SK-N-SH treated with all-trans-retinoic acid at 6 μM for 48 hours (cell line): Measurements from ENCODE around the gene ELOVL6.

ENCODE experiments used
- ATAC-seq: fragments of 200-7000 bp; cut with Tn5 transposase; 3 replicates; pipeline ENCODE4 v1.9.1; 2020; ENCODE audit warnings: mild to moderate bottlenecking, moderate library complexity
- ARNTL ChIP-seq: fragments of 450-650 bp; formaldehyde crosslinking; IDR thresholded peaks from 2 replicates; pipeline ENCODE4 v1.5.0; 2020; ENCODE audit warnings: low read depth, mild to moderate bottlenecking, moderate library complexity, borderline replicate concordance
- BACH2 ChIP-seq: fragments of 250-450 bp; sonication (Bioruptor Pico); IDR thresholded peaks from 2 replicates; pipeline ENCODE4 v1.9.0; 2021; ENCODE audit warnings: mild to moderate bottlenecking, borderline replicate concordance
- CREB5 ChIP-seq: fragments of 250-450 bp; sonication (Bioruptor Pico); IDR thresholded peaks from 2 replicates; pipeline ENCODE4 v1.5.1; 2020; ENCODE audit warnings: low read depth, mild to moderate bottlenecking, moderate library complexity
- CSDC2 ChIP-seq: fragments of 250-450 bp; sonication (Bioruptor Pico); IDR thresholded peaks from 2 replicates; pipeline ENCODE4 v1.5.0; 2020; ENCODE audit warnings: mild to moderate bottlenecking, moderate library complexity
- CSRNP3 ChIP-seq: fragments of 250-450 bp; sonication (Bioruptor Pico); IDR thresholded peaks from 2 replicates; pipeline ENCODE4 v1.5.1; 2021; ENCODE audit warnings: mild to moderate bottlenecking, moderate library complexity
- ESRRG ChIP-seq: fragments of 250-450 bp; sonication (Bioruptor Pico); IDR thresholded peaks from 2 replicates; pipeline ENCODE4 v1.6.1; 2021; ENCODE audit warnings: mild to moderate bottlenecking
- ISL1 ChIP-seq: fragments of 250-450 bp; sonication (Bioruptor Pico); IDR thresholded peaks from 2 replicates; pipeline ENCODE4 v2.1.2; 2022; ENCODE audit warnings: mild to moderate bottlenecking, moderate library complexity
- PATZ1 ChIP-seq: fragments of 250-450 bp; sonication (Bioruptor Pico); IDR thresholded peaks from 2 replicates; pipeline ENCODE4 v1.8.0; 2020; ENCODE audit warnings: mild to moderate bottlenecking, moderate library complexity, borderline replicate concordance
- POU6F1 ChIP-seq: fragments of 250-450 bp; sonication (Bioruptor Pico); IDR thresholded peaks from 2 replicates; pipeline ENCODE4 v1.8.0; 2021; ENCODE audit warnings: low read depth, mild to moderate bottlenecking, moderate library complexity, borderline replicate concordance
- PPARA ChIP-seq: fragments of 250-450 bp; sonication (Bioruptor Pico); IDR thresholded peaks from 2 replicates; pipeline ENCODE4 v1.5.0; 2020; ENCODE audit warnings: mild to moderate bottlenecking, borderline replicate concordance
- RARB ChIP-seq: fragments of 250-450 bp; sonication (Bioruptor Pico); IDR thresholded peaks from 2 replicates; pipeline ENCODE4 v1.8.0; 2021; ENCODE audit warnings: mild to moderate bottlenecking, moderate library complexity
- SNAI2 ChIP-seq: fragments of 250-450 bp; sonication (Bioruptor Pico); IDR thresholded peaks from 2 replicates; pipeline ENCODE4 v1.5.0; 2020; ENCODE audit warnings: mild to moderate bottlenecking, moderate library complexity
- TOX ChIP-seq: fragments of 250-450 bp; sonication (Bioruptor Pico); IDR thresholded peaks from 2 replicates; pipeline ENCODE4 v1.8.0; 2021; ENCODE audit warnings: mild to moderate bottlenecking, moderate library complexity, borderline replicate concordance
- TSHZ2 ChIP-seq: fragments of 250-450 bp; sonication (Bioruptor Pico); IDR thresholded peaks from 2 replicates; pipeline ENCODE4 v1.5.0; 2020; ENCODE audit warnings: mild to moderate bottlenecking, moderate library complexity
- ZC3H10 ChIP-seq: fragments of 250-450 bp; sonication (Bioruptor Pico); IDR thresholded peaks from 2 replicates; pipeline ENCODE4 v1.5.1; 2021; ENCODE audit warnings: mild to moderate bottlenecking, moderate library complexity
- ZFP30 ChIP-seq: fragments of 450-650 bp; formaldehyde crosslinking; IDR thresholded peaks from 2 replicates; pipeline ENCODE4 v1.5.0; 2022; ENCODE audit warnings: mild to moderate bottlenecking, moderate library complexity
- ZNF70 ChIP-seq: fragments of 450-650 bp; formaldehyde crosslinking; IDR thresholded peaks from 2 replicates; pipeline ENCODE4 v1.5.0; 2020; ENCODE audit warnings: mild to moderate bottlenecking, moderate library complexity
- ZNF8 ChIP-seq: fragments of 450-650 bp; formaldehyde crosslinking; IDR thresholded peaks from 2 replicates; pipeline ENCODE4 v1.5.0; 2020; ENCODE audit warnings: mild to moderate bottlenecking, moderate library complexity

ELOVL6 gene

GRCh38 chr4:110134269-110134869, 64.0 kb downstream of the ELOVL6 start:
- ATAC-seq = no peak
- no peak for TF ChIP-seq ESRRG (CRISPR knock-in tag)
- TF ChIP-seq ZC3H10 (CRISPR knock-in tag) = no peak
- no peak for TF ChIP-seq SNAI2 (CRISPR knock-in tag)
- TF ChIP-seq CREB5 (CRISPR knock-in tag) = no peak
- TF ChIP-seq RARB = no peak
- TF ChIP-seq PATZ1 = no peak
- TF ChIP-seq ZFP30 (CRISPR knock-in tag) = no peak
- no peak for TF ChIP-seq POU6F1 (CRISPR knock-in tag)
- TF ChIP-seq ZNF70 (CRISPR knock-in tag) = no peak
- no peak for TF ChIP-seq BACH2 (CRISPR knock-in tag)
- TF ChIP-seq ARNTL (CRISPR knock-in tag) = no peak
- no peak for TF ChIP-seq TOX (CRISPR knock-in tag)
- no peak for TF ChIP-seq TSHZ2 (CRISPR knock-in tag)
- no peak for TF ChIP-seq ISL1 (CRISPR knock-in tag)
- TF ChIP-seq CSDC2 (CRISPR knock-in tag) = no peak
- no peak for TF ChIP-seq ZNF8
- TF ChIP-seq CSRNP3 (CRISPR knock-in tag) = no peak
- no peak for TF ChIP-seq PPARA
- TF ChIP-seq, all 23 proteins: peak for 0

GRCh38 chr4:110132816-110133719, 65.3 kb downstream of the ELOVL6 start:
- no peak for TF ChIP-seq POU6F1 (CRISPR knock-in tag)
- TF ChIP-seq, all 23 proteins: peak for 0
- ATAC-seq = no peak
